Gastroesophageal sphincter (tissue), 4 donors: ENCODE measurements around the gene IL11RA. TPM values are rescaled to one million over a fixed set of nuclear protein-coding genes. Genes with fewer than 3 reads are reported as not detected.

Experiments
- ATAC-seq: fragments of 150-250 bp; one replicate; pipeline ENCODE4 v1.9.1; 2016; ENCODE audit warnings: mild to moderate bottlenecking, moderate library complexity
- H3K27ac ChIP-seq, 4 donors: fragments of 200-600 bp; sonication (generic) in 3 of 4; 1 replicate in 3 of 4; 2 replicates in 1 of 4; pipeline ENCODE4 v1.5.1; 2016 to 2019
- H3K27me3 ChIP-seq: fragments of 200-600 bp; sonication (generic); one replicate; pipeline ENCODE4 v1.5.1; 2019
- H3K36me3 ChIP-seq, 2 donors: fragments of 200-600 bp; sonication (generic); one replicate each; pipeline ENCODE4 v1.5.1; 2019; ENCODE audit warnings: control low read depth in 1 of 2
- H3K4me1 ChIP-seq, 3 donors: fragments of 200-600 bp; sonication (generic); 1 replicate in 2 of 3; 2 replicates in 1 of 3; pipeline ENCODE4 v1.5.1; 2016 to 2019; ENCODE audit warnings: control low read depth in 2 of 3
- H3K4me3 ChIP-seq, 2 donors: fragments of 200-600 bp; sonication (generic); one replicate each; pipeline ENCODE4 v1.5.1; 2019; ENCODE audit warnings: mild to moderate bottlenecking in 1 of 2, moderate library complexity in 1 of 2
- H3K9me3 ChIP-seq, 3 donors: fragments of 200-600 bp; sonication (generic); one replicate each; pipeline ENCODE4 v1.5.1; 2017 to 2019; ENCODE audit warnings: control low read depth in 2 of 3
- EP300 ChIP-seq: sonication (generic); formaldehyde crosslinking; IDR thresholded peaks from one replicate; pipeline ENCODE4 v1.6.1; 2017; ENCODE audit warnings: antibody characterized with exemption, mild to moderate bottlenecking
- POLR2A ChIP-seq, 2 donors: fragments of 450-650 bp; IDR thresholded peaks; one replicate each; pipeline ENCODE4 v1.6.1; 2017; ENCODE audit warnings: antibody characterized with exemption in 2 of 2, mild to moderate bottlenecking in 2 of 2, moderate library complexity in 1 of 2
- POLR2AphosphoS5 ChIP-seq: sonication (generic); formaldehyde crosslinking; IDR thresholded peaks from one replicate; pipeline ENCODE4 v1.6.1; 2017; ENCODE audit warnings: antibody characterized with exemption
- WGBS, 2 donors: methylation state at CpG; one replicate each; pipeline ENCODE4 v1.1.5; 2018; ENCODE audit warnings: low coverage in 1 of 2; 5-methylcytosine and 5-hydroxymethylcytosine counted together
- total RNA-seq, 4 donors: library from RNA; depleted of rRNA; stranded (reverse); fragments of >200 nt; gene quantifications; one replicate each; pipeline ENCODE4 v1.1.0, GENCODE V29; 2016
- TF ChIP-seq, protein P1 (sequence below), 4 experiments: fragments of 200-600 bp in 2 of 4; fragments of 450-650 bp in 2 of 4; sonication (generic) in 1 of 4; IDR thresholded peaks; one replicate each; pipeline ENCODE4 v1.5.1; 2017 to 2019; ENCODE audit warnings: antibody characterized with exemption in 4 of 4, mild to moderate bottlenecking in 2 of 4, moderate library complexity in 2 of 4

IL11RA gene
- total RNA-seq, 4 donors from 2014 or later, result 31.8 to 80.2 (median 39.8) TPM

DNA sequence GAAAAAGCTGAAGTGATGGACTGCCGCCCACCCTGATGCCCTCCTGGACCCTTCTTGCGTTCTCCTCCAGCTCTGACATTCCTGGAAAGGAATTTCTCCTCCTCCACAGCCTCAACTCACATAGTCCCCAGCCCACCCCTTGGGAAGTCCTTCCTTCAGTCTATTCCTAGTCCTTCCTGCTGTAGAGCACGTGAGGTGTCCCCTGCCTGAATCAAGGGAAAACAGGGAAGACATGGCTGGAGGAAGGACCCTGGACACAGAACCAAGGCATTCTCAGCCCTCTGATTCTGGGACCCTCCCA, 26.8 kb upstream of the IL11RA start:
- TF ChIP-seq, protein P1, sequence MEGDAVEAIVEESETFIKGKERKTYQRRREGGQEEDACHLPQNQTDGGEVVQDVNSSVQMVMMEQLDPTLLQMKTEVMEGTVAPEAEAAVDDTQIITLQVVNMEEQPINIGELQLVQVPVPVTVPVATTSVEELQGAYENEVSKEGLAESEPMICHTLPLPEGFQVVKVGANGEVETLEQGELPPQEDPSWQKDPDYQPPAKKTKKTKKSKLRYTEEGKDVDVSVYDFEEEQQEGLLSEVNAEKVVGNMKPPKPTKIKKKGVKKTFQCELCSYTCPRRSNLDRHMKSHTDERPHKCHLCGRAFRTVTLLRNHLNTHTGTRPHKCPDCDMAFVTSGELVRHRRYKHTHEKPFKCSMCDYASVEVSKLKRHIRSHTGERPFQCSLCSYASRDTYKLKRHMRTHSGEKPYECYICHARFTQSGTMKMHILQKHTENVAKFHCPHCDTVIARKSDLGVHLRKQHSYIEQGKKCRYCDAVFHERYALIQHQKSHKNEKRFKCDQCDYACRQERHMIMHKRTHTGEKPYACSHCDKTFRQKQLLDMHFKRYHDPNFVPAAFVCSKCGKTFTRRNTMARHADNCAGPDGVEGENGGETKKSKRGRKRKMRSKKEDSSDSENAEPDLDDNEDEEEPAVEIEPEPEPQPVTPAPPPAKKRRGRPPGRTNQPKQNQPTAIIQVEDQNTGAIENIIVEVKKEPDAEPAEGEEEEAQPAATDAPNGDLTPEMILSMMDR (IDR thresholded peaks at IDR 0.05), result no peak
- WGBS, 2 donors, result 100% methylated on average over 1 of the region's 3 CpGs; no CpG with 5 or more reads in 1 of the 2 donors
- ATAC-seq, result no peak

DNA sequence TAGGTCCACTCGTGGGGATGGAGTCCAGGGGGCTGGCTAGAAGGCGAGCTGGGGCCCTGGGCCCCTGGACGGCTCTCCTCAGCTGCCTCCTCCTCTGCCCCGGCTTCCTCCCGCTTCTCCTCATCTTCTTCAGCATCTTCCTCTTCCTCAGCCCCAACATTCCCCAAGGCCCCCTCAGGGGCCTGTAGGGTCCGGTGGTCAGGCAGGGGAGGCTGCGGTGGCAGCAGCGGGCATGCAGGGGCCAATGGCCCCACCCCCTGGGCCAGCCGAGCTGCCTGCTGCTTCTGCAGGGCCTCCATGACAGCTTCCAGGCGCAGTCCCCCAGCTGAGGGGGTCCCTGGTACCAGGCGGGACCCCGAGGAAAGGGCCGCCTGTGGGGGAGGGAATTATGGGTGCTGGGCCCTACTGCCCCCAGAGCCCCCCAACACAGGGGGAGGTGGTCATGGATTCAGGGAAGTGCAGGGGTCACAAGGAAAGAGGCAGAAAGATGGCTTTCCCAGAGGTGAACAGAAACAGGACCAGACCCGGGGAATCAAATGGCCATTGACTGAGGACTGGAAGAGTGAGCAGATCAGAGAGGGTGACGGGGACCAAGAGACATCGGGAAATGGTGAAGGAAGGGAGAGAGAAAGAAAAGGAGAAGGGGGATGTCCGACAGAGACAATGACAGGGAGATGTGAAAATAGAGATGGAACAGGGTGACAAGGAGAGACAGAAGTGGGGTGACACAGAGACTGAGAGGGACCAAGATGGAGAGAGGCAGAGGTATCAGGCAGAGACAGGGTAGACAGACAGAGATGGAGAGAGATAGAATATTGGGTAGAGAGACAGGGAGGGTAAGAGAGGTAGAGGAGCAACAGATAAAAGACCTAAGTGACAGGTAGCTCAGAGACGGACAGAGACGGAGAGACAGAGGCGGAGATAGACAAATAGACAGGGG, 24.0 kb upstream of the IL11RA start:
- Histone ChIP-seq H3K4me3 (peak overlapping the region in 1 of 2 donors; percentile 53), H3K4me1 (peaks cover 0 to 37% (median 11%) of the 10 kb centered on the region in 3 donors), H3K36me3 (no peaks in the 10 kb centered on the region), H3K9me3 (no peaks in the 10 kb centered on the region), H3K27ac (no peak overlapping the region), H3K27me3 (peaks cover 79% of the 10 kb centered on the region)
- ATAC-seq, result no peak
- TF ChIP-seq POLR2A (IDR thresholded peaks at IDR 0.05) (no peak), POLR2AphosphoS5 (no peak)
- 20 to 23% methylated on average over 4 to 9 of the region's 20 CpGs for WGBS, 2 donors

More for the DNA sequence above, 26.8 kb upstream of the IL11RA start:
- Histone ChIP-seq H3K4me1 (peaks cover 0 to 43% (median 11%) of the 10 kb centered on the region in 3 donors), H3K27me3 (peaks cover 89% of the 10 kb centered on the region), H3K9me3 (no peaks in the 10 kb centered on the region), H3K4me3 (no peak overlapping the region), H3K36me3 (no peaks in the 10 kb centered on the region), H3K27ac (no peak overlapping the region)

DNA sequence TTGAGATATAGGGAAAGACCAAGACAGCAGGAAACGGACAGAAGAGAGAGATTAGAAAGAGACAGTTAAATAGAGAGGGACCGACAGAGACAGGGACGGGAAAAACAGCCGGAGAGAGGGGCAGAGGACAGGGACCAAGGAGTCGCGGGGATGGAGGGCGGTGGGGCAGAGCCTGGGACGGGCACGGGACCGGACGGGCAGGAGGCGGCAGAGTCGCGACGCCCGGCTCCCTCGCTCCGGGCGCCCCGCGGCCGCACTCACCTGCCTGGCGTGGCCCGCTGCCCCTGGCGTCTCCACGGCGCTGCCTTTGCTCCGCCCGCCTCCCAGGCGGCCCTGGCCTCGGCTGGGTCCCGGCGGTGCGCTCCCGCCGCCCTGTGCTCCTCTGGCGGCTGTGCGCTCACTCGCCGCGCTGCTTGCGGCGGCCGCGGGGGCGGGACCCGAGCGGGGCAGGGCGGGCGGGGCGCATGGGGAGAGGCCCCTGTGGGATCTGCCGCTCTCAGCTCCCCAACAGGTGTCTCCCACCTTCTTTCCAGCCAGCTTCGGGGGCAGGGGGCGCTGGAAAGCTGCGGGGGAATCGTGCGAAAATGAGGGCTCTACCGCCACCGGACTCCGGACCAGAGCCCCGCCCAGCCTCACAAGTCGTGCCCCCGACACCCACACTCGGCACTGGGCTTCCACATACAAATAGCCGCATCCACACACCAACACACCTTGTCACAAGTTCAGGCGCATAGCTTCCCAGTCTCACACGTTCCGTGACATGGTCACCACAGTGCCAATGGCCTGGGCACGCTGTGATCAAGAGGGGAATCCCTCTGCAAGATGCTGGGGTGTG, 23.1 kb upstream of the IL11RA start, which contains the start of gene ARID3C:
Gene ARID3C (minus strand): TSS at position 411 of the 835 bp plus-strand sequence. CDS start 1,052 bp downstream, outside the sequence.
- TF ChIP-seq, protein P1 (IDR thresholded peaks at IDR 0.05), result peak in 2 of 4 experiments; percentile 6 to 10
- no peak for TF ChIP-seq POLR2AphosphoS5
- TF ChIP-seq EP300, result no peak
- Histone ChIP-seq H3K36me3 (no peaks in the 10 kb centered on the region), H3K9me3 (no peaks in the 10 kb centered on the region), H3K27me3 (peaks cover 70% of the 10 kb centered on the region), H3K27ac (no peak within 1 kb of the TSS), H3K4me1 (peaks cover 0 to 32% (median 6%) of the 10 kb centered on the region in 3 donors), H3K4me3 (peak within 1 kb of the TSS; percentile 12 to 53)
- 1% methylated on average over 10 to 19 of the region's 69 CpGs for WGBS, 2 donors
- peak; percentile 81 for ATAC-seq

DNA sequence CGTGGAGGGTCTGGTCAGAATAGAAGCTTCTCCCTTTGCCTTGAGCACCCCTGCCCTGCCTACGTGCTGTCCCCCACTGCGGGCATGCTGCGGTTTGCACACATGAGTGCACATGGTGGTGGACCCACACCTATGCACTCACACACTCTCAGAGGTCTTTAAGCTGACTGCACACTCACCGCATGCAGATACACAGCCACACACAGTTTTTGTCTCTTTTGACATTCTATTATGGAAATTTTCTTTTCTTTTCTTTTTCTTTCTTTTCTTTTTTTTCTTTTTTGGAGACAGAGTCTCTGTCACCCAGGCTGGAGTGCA, 22.5 kb upstream of the IL11RA start:
- Histone ChIP-seq H3K27me3 (peaks cover 64% of the 10 kb centered on the region), H3K36me3 (no peaks in the 10 kb centered on the region), H3K27ac (no peak overlapping the region), H3K4me3 (peak overlapping the region in 1 of 2 donors; percentile 53), H3K9me3 (no peaks in the 10 kb centered on the region), H3K4me1 (peaks cover 0 to 32% (median 6%) of the 10 kb centered on the region in 3 donors)
- WGBS, 2 donors, result 30 to 37% methylated on average over 4 to 5 of the region's 5 CpGs
- TF ChIP-seq, protein P1 (IDR thresholded peaks at IDR 0.05), result no peak
- TF ChIP-seq EP300, result no peak
- no peak for TF ChIP-seq POLR2AphosphoS5
- no peak for TF ChIP-seq POLR2A (IDR thresholded peaks at IDR 0.05)
- no peak for ATAC-seq

DNA sequence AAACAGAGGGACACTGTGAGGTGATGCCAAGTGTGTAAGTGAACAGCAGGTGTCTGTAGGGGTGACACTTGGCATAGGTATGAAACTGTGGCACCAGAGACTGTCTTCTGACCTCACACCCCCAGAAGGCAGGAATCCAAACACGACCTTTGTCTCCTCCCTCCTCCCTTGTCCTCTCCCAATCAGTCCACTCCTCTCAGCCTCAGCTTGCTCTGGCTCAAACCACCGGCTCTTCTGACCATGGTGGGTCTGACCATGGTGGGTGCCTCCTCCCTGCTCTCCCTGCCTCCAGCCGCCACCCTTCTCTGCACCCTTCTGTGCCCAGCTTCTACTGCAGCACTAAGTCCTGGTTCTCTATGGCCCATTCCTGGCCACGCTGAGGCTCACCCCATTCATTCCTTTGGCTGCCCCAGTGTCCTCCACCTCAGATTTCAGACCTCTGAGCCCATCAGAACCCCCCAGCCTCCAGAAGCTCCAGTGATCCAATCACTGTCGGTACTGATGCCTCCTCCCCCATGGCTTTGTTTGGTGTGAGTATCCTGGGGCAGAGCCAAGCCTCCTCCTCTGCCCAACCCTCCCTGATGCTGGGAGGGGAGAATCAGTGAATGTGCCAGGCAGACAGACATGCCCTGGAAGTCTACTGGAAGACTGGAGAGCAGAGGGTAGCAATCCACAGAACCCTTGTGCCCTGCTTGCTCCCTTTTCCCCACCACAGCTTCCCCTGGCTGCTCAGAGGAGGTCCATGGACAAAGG, 21.4 kb upstream of the IL11RA start:
- no peak overlapping the region for H3K27ac ChIP-seq
- 30 to 35% methylated on average over 2 to 5 of the region's 5 CpGs for WGBS, 2 donors
- peaks cover 0 to 40% (median 6%) of the 10 kb centered on the region in 3 donors for H3K4me1 ChIP-seq
- peaks cover 0 to 10% of the 10 kb centered on the region in 2 donors for H3K36me3 ChIP-seq
- peaks cover 53% of the 10 kb centered on the region for H3K27me3 ChIP-seq
- TF ChIP-seq POLR2AphosphoS5 (no peak), EP300 (no peak), POLR2A (IDR thresholded peaks at IDR 0.05) (no peak)
- TF ChIP-seq, protein P1 (IDR thresholded peaks at IDR 0.05), result no peak
- ATAC-seq, result no peak
- H3K9me3 ChIP-seq, result no peaks in the 10 kb centered on the region
- no peak overlapping the region for H3K4me3 ChIP-seq
